ENCODE results near the gene ST8SIA5. TPM values are rescaled to one million over a fixed set of nuclear protein-coding genes. Genes with fewer than 3 reads are reported as not detected.

Gene ST8SIA5
- total and polyA plus RNA-seq, 2 donors (not counting 3 experiments of a cell fraction or from before 2014, with no cell fraction given): 0.25 to 0.62 TPM

DNA sequence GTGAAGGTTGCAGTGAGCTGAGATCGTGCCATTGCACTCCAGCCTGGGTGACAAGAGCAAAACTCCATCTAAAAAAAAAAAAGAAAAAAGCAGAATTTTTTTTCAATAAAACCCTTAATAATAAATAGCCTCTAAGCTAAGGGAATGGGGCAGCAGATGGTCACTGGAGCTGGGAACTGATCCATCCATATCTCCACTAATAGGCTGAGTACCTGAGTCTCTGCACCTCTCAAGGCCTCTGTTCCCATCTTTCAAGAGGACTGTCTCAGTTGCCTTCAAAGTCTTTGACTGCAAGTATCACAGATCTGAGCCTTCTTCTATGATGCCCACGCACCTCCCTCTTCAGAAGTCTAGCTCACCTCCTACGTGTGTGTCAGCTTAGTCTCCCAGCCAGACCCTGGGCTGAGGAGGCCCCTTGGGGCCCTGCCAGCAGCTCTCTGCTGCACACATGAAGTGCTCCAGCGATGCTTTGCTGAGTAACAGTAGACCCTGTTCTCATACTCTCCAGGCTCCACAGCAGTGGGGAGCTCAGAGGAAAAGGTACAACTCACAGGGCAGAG, 32.9 kb downstream of the ST8SIA5 start:
- Histone ChIP-seq H3K36me3 (ENCODE audit: control insufficient read depth in 2 of 2, extremely low read depth in 1 of 2, insufficient read depth in 2 of 2, low read length in 2 of 2) (no peaks in the 10 kb centered on the region), H2AFZ (ENCODE audit: low read depth, low read length) (no peak overlapping the region), H4K20me1 (replicated peaks; ENCODE audit: control insufficient read depth, extremely low read depth, insufficient read depth, low read length) (no peaks in the 10 kb centered on the region), H3K27me3 (ENCODE audit: control insufficient read depth in 2 of 2, insufficient read depth in 2 of 2, low read length in 2 of 2) (peaks cover 0 to 3% of the 10 kb centered on the region in 2 experiments), H3K79me2 (ENCODE audit: control insufficient read depth, insufficient read depth, low read length) (no peaks in the 10 kb centered on the region), H3K9ac (replicated peaks; ENCODE audit: extremely low read depth, insufficient read depth, low read length) (no peak overlapping the region), H3K4me3 (replicated peaks in 1 of 3; ENCODE audit: insufficient read depth in 1 of 3, low read depth in 1 of 3, low read length in 3 of 3) (no peak overlapping the region), H3K4me2 (ENCODE audit: insufficient read depth, low read length) (no peak overlapping the region), H3K9me1 (replicated peaks; ENCODE audit: control insufficient read depth, extremely low read depth, insufficient read depth, low read length) (no peaks in the 10 kb centered on the region), H3K9me3 (replicated peaks; ENCODE audit: control insufficient read depth, insufficient read depth, low read length) (no peaks in the 10 kb centered on the region), H3K4me1 (ENCODE audit: control insufficient read depth, extremely low read depth, insufficient read depth, low read length) (peaks cover 5% of the 10 kb centered on the region), H3K27ac (ENCODE audit: insufficient read depth, low read depth, low read length) (no peak overlapping the region)
- no peak for TF ChIP-seq POLR2AphosphoS5 (IDR thresholded peaks at IDR 0.05; ENCODE audit: insufficient read depth, low read depth, low read length)
- TF ChIP-seq JUN (IDR thresholded peaks at IDR 0.05; ENCODE audit: borderline replicate concordance, insufficient read depth, insufficient read length, low read depth): no peak
- no peak for TF ChIP-seq EZH2 (IDR thresholded peaks at IDR 0.05; ENCODE audit: borderline replicate concordance, low read depth, low read length, severe bottlenecking)
- TF ChIP-seq, protein P1, sequence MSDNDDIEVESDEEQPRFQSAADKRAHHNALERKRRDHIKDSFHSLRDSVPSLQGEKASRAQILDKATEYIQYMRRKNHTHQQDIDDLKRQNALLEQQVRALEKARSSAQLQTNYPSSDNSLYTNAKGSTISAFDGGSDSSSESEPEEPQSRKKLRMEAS (IDR thresholded peaks at IDR 0.05; ENCODE audit: insufficient read depth, insufficient read length): no peak
- no peak for TF ChIP-seq GATA2 (IDR thresholded peaks at IDR 0.05; ENCODE audit: insufficient read depth, insufficient read length, low read depth, low read length)
- TF ChIP-seq, protein P2, sequence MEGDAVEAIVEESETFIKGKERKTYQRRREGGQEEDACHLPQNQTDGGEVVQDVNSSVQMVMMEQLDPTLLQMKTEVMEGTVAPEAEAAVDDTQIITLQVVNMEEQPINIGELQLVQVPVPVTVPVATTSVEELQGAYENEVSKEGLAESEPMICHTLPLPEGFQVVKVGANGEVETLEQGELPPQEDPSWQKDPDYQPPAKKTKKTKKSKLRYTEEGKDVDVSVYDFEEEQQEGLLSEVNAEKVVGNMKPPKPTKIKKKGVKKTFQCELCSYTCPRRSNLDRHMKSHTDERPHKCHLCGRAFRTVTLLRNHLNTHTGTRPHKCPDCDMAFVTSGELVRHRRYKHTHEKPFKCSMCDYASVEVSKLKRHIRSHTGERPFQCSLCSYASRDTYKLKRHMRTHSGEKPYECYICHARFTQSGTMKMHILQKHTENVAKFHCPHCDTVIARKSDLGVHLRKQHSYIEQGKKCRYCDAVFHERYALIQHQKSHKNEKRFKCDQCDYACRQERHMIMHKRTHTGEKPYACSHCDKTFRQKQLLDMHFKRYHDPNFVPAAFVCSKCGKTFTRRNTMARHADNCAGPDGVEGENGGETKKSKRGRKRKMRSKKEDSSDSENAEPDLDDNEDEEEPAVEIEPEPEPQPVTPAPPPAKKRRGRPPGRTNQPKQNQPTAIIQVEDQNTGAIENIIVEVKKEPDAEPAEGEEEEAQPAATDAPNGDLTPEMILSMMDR (IDR thresholded peaks at IDR 0.05; ENCODE audit: extremely low read depth in 1 of 2, insufficient read depth in 1 of 2, low read depth in 1 of 2, low read length in 2 of 2): no peak
- no peak for TF ChIP-seq POLR2A (IDR thresholded peaks at IDR 0.05; ENCODE audit: low read depth, low read length)
- POLR2A ChIA-PET: no interaction called here
- BruUV-seq (replicated peaks): no TSS peak
- dilution Hi-C loops (cut with MboI; ENCODE audit: extremely low pct_ligation_motif_present, low sequenced_read_pairs) (no loop called here), intact Hi-C loops (cut with micrococcal nuclease) (no loop called here)
- DNase-seq (ENCODE audit: low read depth, low spot score) (no peak), FAIRE-seq (no peak)
- CTCF ChIA-PET: interaction anchor here (1.3 to 2.1 kb wide), 3 partner anchors 8 to 66 kb away, joined by 3 to 8 read pairs (median 4); partner anchors contain the start of gene LOXHD1

Data from endothelial cell of umbilical vein (primary cell).